Retinal pigment epithelial cell (primary cell): ENCODE results near the gene ANKFY1.

Experiments
- DNase-seq: peaks from one replicate; pipeline ENCODE4 v3.0.0-alpha.2; 2010; ENCODE audit warnings: low read depth
- H3K4me3 ChIP-seq: 2 replicates; pipeline ENCODE4 v1.5.1; 2011; ENCODE audit warnings: mild to moderate bottlenecking, low read length, control low read depth, moderate library complexity
- CTCF ChIP-seq: conservative IDR thresholded peaks from 2 replicates; pipeline ENCODE4 v1.5.1; 2011; ENCODE audit warnings: low read depth, low read length, control low read depth, inconsistent platforms

ANKFY1 gene

GRCh38 chr17:4301066-4301465, 37.3 kb upstream of the ANKFY1 start:
- no peak overlapping the region for H3K4me3 ChIP-seq
- TF ChIP-seq CTCF: no peak
- no peak for DNase-seq

GRCh38 chr17:4297351-4297750, 33.6 kb upstream of the ANKFY1 start:
- TF ChIP-seq CTCF: no peak
- no peak for DNase-seq
- H3K4me3 ChIP-seq: no peak overlapping the region

- H3K4me3 ChIP-seq: no peak overlapping the region
- no peak for DNase-seq
- TF ChIP-seq CTCF: no peak
These were observed 31.9 kb upstream of the ANKFY1 start for GRCh38 chr17:4295686-4296085.

GRCh38 chr17:4293572-4293971, 29.8 kb upstream of the ANKFY1 start:
- no peak for TF ChIP-seq CTCF
- H3K4me3 ChIP-seq: no peak overlapping the region
- no peak for DNase-seq

GRCh38 chr17:4287710-4288109, 23.9 kb upstream of the ANKFY1 start:
- H3K4me3 ChIP-seq: no peak overlapping the region
- TF ChIP-seq CTCF: no peak
- DNase-seq: no peak

- TF ChIP-seq CTCF: no peak
- no peak for DNase-seq
- H3K4me3 ChIP-seq: no peak overlapping the region
These were observed 12.7 kb upstream of the ANKFY1 start for GRCh38 chr17:4276514-4276913.

- TF ChIP-seq CTCF: no peak
- no peak for DNase-seq
- no peak overlapping the region for H3K4me3 ChIP-seq
These were observed 9.2 kb upstream of the ANKFY1 start for GRCh38 chr17:4272972-4273368.
